Measurements from ENCODE around the gene POU2F3.

The POU2F3 gene

DNA sequence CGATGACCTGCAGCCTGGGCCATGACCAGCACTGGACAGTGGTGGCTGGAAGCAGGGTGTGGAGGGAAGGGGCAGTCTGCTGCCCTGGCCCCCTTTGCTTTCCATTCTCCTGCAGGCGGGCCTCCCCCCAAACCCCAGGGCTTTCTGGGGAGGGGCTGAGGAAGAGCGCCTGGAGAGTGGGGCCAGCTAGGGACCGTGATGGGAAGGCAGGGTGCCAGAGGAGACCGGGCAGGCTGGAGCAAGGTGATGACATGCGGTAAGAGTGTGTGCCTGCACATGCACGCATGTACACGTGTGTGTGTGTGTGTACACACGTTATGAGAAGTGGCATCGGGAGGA, 21.3 kb upstream of the POU2F3 start:
- Histone ChIP-seq H3K9me3 (ENCODE audit: control insufficient read depth, low read length) (no peaks in the 10 kb centered on the region), H3K4me1 (ENCODE audit: control insufficient read depth, insufficient read depth, low read length, poor library complexity, severe bottlenecking) (peaks cover 38% of the 10 kb centered on the region), H3K27ac (ENCODE audit: low read depth, low read length, severe bottlenecking) (no peak overlapping the region), H3K4me3 (ENCODE audit: extremely low read depth, insufficient read depth, low read length, poor library complexity, severe bottlenecking) (no peak overlapping the region), H3K36me3 (ENCODE audit: control insufficient read depth, insufficient read depth, low read length) (peaks cover 26% of the 10 kb centered on the region)
- WGBS, 2 experiments (ENCODE audit: insufficient coverage in 2 of 2): 90 to 95% methylated on average over 6 to 9 of the region's 10 CpGs

DNA sequence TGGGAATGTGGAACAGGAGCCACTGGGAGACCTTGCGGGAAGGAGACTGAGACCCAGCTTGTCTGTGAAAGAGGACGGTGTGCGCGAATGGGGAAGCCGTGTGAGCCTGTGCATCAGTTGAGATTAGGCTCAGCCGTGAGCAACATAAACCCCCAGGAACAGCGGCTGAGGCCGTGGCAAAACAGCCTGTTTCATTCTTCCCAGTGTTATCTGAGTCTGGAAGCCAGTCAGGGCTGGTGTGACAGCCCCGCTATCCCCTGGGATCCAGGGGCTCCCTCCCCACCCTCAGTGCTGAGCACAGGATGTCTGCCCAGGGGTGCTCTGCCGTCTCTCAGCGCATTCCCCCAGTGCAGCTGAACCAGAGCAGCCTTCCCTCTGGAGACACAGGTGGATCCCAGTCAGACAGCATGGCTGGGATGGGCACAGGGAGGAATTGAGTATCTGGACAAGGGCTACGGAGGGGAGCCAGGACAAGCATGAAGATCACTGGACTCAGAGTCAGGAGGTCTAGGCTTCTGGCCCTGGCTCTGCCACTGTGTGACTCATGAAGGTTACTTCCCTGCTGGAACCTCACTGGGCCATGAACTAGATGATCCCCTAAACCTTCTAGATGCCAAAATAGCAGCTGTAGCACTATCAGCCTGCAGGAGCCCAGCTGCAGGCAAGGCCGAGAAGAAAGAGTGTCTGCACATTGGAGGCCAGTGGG, 20.6 kb upstream of the POU2F3 start:
- Histone ChIP-seq H3K27ac (ENCODE audit: low read depth, low read length, severe bottlenecking) (no peak overlapping the region), H3K4me3 (ENCODE audit: extremely low read depth, insufficient read depth, low read length, poor library complexity, severe bottlenecking) (no peak overlapping the region), H3K4me1 (ENCODE audit: control insufficient read depth, insufficient read depth, low read length, poor library complexity, severe bottlenecking) (peaks cover 45% of the 10 kb centered on the region), H3K9me3 (ENCODE audit: control insufficient read depth, low read length) (no peaks in the 10 kb centered on the region), H3K36me3 (ENCODE audit: control insufficient read depth, insufficient read depth, low read length) (peaks cover 24% of the 10 kb centered on the region)
- 89 to 98% methylated on average over 12 to 13 of the region's 13 CpGs for WGBS, 2 experiments (ENCODE audit: insufficient coverage in 2 of 2)

DNA sequence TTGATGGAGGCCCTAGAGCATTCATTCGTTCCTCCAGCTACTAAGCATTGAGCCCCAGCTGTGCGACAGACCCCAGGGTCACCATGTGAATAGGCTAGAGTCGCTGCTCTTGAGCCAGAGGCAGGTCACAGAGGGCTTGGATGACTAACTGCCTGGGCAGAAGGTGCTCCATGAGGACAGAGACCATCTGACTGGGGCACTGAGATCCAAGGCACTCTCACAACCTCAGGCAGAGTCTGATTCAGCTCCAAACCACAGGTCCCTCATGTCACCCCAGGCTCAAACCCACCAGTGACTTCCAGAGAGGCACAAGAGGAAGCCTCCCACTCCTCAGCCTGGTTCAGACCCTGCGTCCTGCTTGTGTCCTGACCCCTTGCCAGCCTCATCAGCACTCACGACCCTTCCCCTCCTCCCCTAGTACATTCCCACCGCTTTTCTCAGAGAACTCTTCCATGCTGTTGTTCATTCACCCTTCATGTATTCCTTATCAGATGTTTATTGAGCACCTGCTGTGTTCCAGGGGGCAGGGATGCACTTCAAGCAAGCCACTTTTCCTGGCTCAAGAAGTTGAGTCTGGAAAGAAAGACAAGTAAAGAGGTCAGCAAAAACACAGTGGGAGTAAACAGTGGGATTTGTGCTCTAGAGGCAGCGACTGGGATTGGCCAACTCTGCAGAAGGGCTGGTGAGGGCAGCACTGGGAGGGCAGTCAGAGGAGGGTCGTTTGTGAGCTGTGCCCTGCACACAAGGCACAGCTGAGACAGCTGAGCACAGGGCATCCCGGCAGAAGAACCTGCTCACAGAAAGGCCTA, 19.8 kb upstream of the POU2F3 start:
- no peaks in the 10 kb centered on the region for H3K9me3 ChIP-seq (ENCODE audit: control insufficient read depth, low read length)
- no peak overlapping the region for H3K27ac ChIP-seq (ENCODE audit: low read depth, low read length, severe bottlenecking)
- H3K36me3 ChIP-seq (ENCODE audit: control insufficient read depth, insufficient read depth, low read length): peaks cover 17% of the 10 kb centered on the region
- H3K4me3 ChIP-seq (ENCODE audit: extremely low read depth, insufficient read depth, low read length, poor library complexity, severe bottlenecking): no peak overlapping the region
- peaks cover 52% of the 10 kb centered on the region for H3K4me1 ChIP-seq (ENCODE audit: control insufficient read depth, insufficient read depth, low read length, poor library complexity, severe bottlenecking)
- 69 to 75% methylated on average over 8 to 9 of the region's 9 CpGs for WGBS, 2 experiments (ENCODE audit: insufficient coverage in 2 of 2)

DNA sequence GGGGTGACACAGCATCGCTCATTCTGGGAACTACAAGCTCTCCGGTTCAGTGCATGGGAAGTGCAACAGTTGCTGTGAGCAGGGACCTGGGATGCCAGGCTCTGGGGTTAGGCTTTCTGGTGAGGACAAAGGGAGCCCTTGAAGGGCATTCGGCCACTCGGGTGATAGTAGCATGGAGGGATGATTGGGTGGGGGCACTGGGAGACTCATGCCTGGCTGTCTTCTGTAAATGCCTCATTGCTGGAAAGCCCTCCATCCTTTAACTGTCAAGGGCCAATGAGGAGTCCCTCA, 19.2 kb upstream of the POU2F3 start:
- H3K36me3 ChIP-seq (ENCODE audit: control insufficient read depth, insufficient read depth, low read length): peaks cover 13% of the 10 kb centered on the region
- peaks cover 52% of the 10 kb centered on the region for H3K4me1 ChIP-seq (ENCODE audit: control insufficient read depth, insufficient read depth, low read length, poor library complexity, severe bottlenecking)
- H3K9me3 ChIP-seq (ENCODE audit: control insufficient read depth, low read length): no peaks in the 10 kb centered on the region
- 91% methylated on average over 4 of the region's 4 CpGs for WGBS, 2 experiments (ENCODE audit: insufficient coverage in 2 of 2)
- no peak overlapping the region for H3K4me3 ChIP-seq (ENCODE audit: extremely low read depth, insufficient read depth, low read length, poor library complexity, severe bottlenecking)
- no peak overlapping the region for H3K27ac ChIP-seq (ENCODE audit: low read depth, low read length, severe bottlenecking)

DNA sequence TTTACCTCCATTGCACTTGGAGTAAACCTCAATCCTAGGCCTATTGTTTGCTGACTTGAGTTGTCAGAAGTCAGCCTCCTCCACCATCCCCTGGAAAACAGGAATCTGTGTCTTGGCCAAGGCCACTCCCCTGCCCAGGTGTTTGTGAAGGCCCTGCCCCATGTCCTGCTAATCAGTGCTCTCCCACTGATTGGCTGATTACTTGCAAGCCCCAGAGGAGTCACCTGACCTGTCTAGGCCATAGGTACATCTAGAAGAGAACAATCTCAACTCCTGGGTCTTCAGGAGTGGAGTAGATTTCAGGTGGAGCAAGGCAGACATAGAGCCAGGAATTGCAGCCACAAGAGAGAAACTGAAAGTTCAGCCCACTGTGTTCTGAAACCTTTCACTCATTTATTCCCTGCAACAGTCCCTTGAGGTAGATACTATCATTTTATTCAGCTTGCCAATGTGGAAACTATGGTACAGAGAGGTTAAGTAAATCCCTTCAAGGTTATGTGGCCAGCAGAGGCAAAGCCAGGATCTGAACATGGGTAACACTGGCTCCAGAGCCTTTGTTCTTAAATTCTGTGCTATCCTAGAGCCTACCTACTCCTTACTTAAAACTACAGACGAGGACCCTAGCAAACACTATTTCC, 18.7 kb upstream of the POU2F3 start:
- no peaks in the 10 kb centered on the region for H3K9me3 ChIP-seq (ENCODE audit: control insufficient read depth, low read length)
- H3K4me3 ChIP-seq (ENCODE audit: extremely low read depth, insufficient read depth, low read length, poor library complexity, severe bottlenecking): no peak overlapping the region
- no peak overlapping the region for H3K27ac ChIP-seq (ENCODE audit: low read depth, low read length, severe bottlenecking)
- peaks cover 47% of the 10 kb centered on the region for H3K4me1 ChIP-seq (ENCODE audit: control insufficient read depth, insufficient read depth, low read length, poor library complexity, severe bottlenecking)
- WGBS, 2 experiments (ENCODE audit: insufficient coverage in 2 of 2): no CpG with 5 or more reads among the region's 1 CpG
- peaks cover 15% of the 10 kb centered on the region for H3K36me3 ChIP-seq (ENCODE audit: control insufficient read depth, insufficient read depth, low read length)

DNA sequence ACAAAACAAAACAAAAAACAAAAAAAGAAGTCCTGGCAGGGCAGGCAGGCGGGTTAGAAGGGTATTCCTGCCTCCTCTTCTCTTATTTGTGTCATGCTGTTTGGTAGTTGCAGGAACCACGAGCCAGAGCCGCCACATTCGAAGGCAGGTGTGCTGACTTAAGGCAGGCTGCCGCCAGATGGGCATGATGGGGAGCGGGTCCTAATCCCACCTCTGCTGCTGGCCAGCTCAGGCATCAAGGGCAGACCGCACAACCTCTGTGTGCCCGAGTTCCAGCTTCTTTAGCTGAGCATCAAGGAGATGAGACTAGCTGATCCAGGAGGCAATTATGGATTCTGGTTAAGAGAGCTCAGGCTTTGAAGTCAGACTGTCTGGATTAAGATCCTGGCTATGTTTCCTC, 17.0 kb upstream of the POU2F3 start:
- WGBS, 2 experiments (ENCODE audit: insufficient coverage in 2 of 2): 91 to 95% methylated on average over 7 of the region's 8 CpGs

DNA sequence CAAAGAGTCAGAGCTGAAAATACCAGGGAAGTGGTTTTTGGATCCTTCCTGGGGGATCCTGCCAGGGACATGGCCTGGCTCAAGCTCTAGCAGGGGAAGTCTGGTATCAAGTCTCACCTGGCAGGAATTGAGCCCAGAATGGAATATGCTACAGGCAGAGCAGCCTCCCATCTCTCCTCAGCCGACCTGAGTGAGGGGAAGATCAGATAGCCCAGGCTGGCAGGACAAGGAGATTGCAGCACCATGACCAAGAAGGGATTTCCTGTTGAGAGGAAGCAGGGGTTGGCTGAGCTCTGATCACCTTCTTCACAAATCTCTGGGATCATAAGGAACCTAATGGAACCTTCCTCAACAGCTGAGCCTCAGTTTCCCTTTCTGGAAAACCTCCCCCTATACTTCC, 16.1 kb upstream of the POU2F3 start:
- H3K4me3 ChIP-seq (ENCODE audit: extremely low read depth, insufficient read depth, low read length, poor library complexity, severe bottlenecking): no peak overlapping the region
- H3K4me1 ChIP-seq (ENCODE audit: control insufficient read depth, insufficient read depth, low read length, poor library complexity, severe bottlenecking): peaks cover 31% of the 10 kb centered on the region
- WGBS, 2 experiments (ENCODE audit: insufficient coverage in 2 of 2): 100% methylated on average over 1 of the region's 1 CpG; no CpG with 5 or more reads in 1 of the 2 experiments
- H3K27ac ChIP-seq (ENCODE audit: low read depth, low read length, severe bottlenecking): no peak overlapping the region
- peaks cover 30% of the 10 kb centered on the region for H3K36me3 ChIP-seq (ENCODE audit: control insufficient read depth, insufficient read depth, low read length)
- H3K9me3 ChIP-seq (ENCODE audit: control insufficient read depth, low read length): no peaks in the 10 kb centered on the region

More for the DNA sequence above, 17.0 kb upstream of the POU2F3 start:
- no peak overlapping the region for H3K27ac ChIP-seq (ENCODE audit: low read depth, low read length, severe bottlenecking)
- peaks cover 39% of the 10 kb centered on the region for H3K4me1 ChIP-seq (ENCODE audit: control insufficient read depth, insufficient read depth, low read length, poor library complexity, severe bottlenecking)
- H3K9me3 ChIP-seq (ENCODE audit: control insufficient read depth, low read length): no peaks in the 10 kb centered on the region
- no peak overlapping the region for H3K4me3 ChIP-seq (ENCODE audit: extremely low read depth, insufficient read depth, low read length, poor library complexity, severe bottlenecking)
- peaks cover 25% of the 10 kb centered on the region for H3K36me3 ChIP-seq (ENCODE audit: control insufficient read depth, insufficient read depth, low read length)

DNA sequence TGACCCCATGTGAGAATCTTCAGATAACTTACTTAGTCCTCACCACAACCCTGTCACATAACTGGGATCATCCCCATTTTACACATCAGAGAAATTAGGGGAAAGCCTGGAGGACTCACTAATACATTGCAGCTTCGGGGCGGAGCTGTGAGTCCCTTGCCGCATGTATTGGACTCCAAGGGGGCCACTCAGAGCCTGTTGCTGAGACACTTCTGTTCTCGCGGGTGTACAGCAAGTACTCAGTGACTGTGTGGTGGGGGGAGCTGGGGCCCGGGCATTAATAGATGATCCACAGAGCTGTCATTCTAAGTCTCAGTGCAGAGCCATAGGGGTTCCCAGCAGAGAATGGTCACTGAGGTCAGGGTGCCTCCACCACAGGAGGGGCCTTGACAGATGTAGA, 15.6 kb upstream of the POU2F3 start:
- H3K4me3 ChIP-seq (ENCODE audit: extremely low read depth, insufficient read depth, low read length, poor library complexity, severe bottlenecking): no peak overlapping the region
- no peaks in the 10 kb centered on the region for H3K9me3 ChIP-seq (ENCODE audit: control insufficient read depth, low read length)
- H3K36me3 ChIP-seq (ENCODE audit: control insufficient read depth, insufficient read depth, low read length): peaks cover 34% of the 10 kb centered on the region
- H3K4me1 ChIP-seq (ENCODE audit: control insufficient read depth, insufficient read depth, low read length, poor library complexity, severe bottlenecking): peaks cover 29% of the 10 kb centered on the region
- no peak overlapping the region for H3K27ac ChIP-seq (ENCODE audit: low read depth, low read length, severe bottlenecking)
- WGBS, 2 experiments (ENCODE audit: insufficient coverage in 2 of 2): 94% methylated on average over 6 of the region's 6 CpGs

DNA sequence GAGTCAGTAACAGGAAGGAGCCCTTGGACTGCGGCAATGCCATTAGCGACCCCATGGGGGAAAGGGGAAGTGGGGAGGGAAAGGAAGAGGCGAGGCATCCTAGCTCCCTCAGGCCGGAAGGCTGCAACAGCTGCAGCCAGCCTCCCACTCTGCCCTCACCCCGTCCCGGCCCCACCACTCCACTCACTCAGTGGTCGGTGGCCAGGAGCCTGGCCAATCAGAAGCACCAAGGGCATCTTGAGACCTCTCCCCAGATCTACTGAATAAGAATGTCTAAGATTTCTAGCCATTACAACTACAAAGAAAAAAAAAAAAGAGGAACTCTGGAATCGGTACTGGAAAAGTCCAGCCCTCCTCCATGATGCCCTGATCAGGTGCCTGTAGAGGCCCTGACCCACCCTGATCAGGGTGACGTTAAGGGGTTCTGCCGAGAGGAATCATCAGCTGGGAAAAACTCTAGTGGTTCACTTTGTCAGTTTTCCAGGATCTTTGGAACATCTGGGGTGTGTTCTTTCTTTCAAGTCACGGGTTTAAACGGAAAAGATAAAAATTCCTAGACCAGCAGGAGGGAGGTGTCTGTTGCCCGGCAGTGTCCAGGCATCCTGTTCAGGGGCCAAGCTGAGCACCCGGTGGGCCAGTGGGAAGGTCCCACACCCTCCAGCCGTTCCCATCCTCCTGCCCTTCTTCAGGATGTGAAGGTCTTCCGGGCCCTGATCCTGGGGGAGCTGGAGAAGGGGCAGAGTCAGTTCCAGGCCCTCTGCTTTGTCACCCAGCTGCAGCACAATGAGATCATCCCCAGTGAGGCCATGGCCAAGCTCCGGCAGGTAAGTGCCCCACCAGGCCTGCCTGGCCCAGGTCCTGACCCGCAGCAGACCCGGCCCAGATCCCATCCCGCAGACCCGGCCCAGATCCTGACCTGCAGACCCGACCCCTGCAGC, 14.7 kb upstream of the POU2F3 start:
- WGBS, 2 experiments (ENCODE audit: insufficient coverage in 2 of 2): 58 to 67% methylated on average over 6 to 17 of the region's 22 CpGs
- H3K4me3 ChIP-seq (ENCODE audit: extremely low read depth, insufficient read depth, low read length, poor library complexity, severe bottlenecking): no peak overlapping the region
- peaks cover 21% of the 10 kb centered on the region for H3K4me1 ChIP-seq (ENCODE audit: control insufficient read depth, insufficient read depth, low read length, poor library complexity, severe bottlenecking)
- no peak overlapping the region for H3K27ac ChIP-seq (ENCODE audit: low read depth, low read length, severe bottlenecking)
- peaks cover 34% of the 10 kb centered on the region for H3K36me3 ChIP-seq (ENCODE audit: control insufficient read depth, insufficient read depth, low read length)
- no peaks in the 10 kb centered on the region for H3K9me3 ChIP-seq (ENCODE audit: control insufficient read depth, low read length)

DNA sequence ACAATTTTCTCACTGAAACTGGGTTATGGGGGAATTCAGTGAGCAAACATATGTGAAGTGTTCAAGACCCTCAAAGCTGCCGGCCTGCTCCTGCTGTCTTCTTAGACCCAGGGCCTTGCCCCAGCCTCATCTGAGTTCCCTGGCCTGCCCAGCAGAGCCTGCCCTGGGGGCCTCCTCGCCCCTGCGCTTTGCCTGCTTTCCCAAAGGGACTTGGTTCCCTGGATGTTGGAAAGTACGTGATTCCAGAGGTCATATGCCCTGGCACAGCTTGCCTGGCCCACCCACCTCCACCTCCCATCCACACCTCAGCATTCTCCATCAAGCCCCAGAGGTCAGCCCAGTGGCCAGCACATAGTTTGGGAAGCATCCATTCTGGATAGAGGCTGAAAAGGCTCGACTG, 13.7 kb upstream of the POU2F3 start:
- Histone ChIP-seq H3K4me3 (ENCODE audit: extremely low read depth, insufficient read depth, low read length, poor library complexity, severe bottlenecking) (no peak overlapping the region), H3K4me1 (ENCODE audit: control insufficient read depth, insufficient read depth, low read length, poor library complexity, severe bottlenecking) (peaks cover 21% of the 10 kb centered on the region), H3K27ac (ENCODE audit: low read depth, low read length, severe bottlenecking) (no peak overlapping the region), H3K36me3 (ENCODE audit: control insufficient read depth, insufficient read depth, low read length) (peaks cover 28% of the 10 kb centered on the region), H3K9me3 (ENCODE audit: control insufficient read depth, low read length) (no peaks in the 10 kb centered on the region)
- WGBS, 2 experiments (ENCODE audit: insufficient coverage in 2 of 2): 92% methylated on average over 3 of the region's 5 CpGs
